ENCODE data around the gene AMOTL1.
A peak's percentile ranks its signal among the peaks of the same experiment; 100 is the strongest.

AMOTL1 gene

DNA sequence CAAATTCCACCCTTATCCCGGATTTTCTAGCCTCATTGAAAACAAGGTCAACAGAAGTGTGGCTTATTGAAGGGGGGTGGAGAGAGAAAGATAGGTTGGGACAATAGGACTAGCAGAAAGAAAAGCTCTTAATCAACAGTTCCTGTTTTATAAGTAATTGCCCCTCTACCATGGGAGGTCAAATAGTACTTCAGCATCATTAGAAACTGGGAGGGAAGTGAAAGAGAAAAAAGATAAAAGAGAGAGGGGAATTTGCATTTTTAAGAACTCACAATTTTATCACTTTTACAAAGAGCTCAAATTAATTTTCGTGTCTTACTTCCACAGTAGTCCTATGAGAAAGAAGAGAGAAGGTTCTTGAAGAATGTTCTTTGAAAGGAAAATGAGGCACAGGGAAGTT lies 89.2 kb downstream of the AMOTL1 start:
- DNase-seq (ENCODE audit: low read depth), result no peak

DNA sequence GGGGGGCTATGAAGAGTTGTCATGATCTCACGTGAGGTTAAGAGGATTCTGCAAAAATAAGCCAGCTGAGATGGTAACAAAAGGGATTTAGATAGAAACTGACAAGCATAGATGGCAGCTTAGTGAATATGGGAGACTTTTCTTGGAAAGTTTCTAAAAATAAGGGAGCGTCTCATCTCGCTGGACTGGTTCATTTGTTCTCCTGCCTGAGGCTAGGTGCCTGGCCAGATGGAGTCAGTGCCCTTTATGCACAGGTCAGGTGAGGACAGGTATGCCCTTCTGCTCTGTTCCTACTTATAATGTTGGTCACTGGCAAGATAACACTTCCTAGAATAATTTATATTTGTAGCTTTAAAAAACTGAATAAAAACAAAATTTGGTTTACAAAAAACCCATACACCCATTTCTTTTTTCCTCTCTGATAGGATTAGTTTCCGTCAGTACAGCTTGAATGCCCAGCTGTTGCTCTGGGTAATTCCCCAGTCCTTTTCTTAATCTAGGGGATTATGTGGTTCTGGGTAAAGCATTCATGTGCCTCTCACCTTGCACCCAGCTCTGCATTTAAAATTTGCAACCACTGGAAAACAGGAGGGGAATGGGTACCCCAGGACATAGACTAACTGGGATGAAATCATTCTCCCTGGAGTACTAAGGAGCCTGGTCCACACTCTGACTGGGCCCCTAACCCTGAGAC lies 90.0 kb downstream of the AMOTL1 start:
- no peak for DNase-seq (ENCODE audit: low read depth)

GRCh38 chr11:94860333-94860732 lies 92.2 kb downstream of the AMOTL1 start:
- no peak for DNase-seq (ENCODE audit: low read depth)

DNA sequence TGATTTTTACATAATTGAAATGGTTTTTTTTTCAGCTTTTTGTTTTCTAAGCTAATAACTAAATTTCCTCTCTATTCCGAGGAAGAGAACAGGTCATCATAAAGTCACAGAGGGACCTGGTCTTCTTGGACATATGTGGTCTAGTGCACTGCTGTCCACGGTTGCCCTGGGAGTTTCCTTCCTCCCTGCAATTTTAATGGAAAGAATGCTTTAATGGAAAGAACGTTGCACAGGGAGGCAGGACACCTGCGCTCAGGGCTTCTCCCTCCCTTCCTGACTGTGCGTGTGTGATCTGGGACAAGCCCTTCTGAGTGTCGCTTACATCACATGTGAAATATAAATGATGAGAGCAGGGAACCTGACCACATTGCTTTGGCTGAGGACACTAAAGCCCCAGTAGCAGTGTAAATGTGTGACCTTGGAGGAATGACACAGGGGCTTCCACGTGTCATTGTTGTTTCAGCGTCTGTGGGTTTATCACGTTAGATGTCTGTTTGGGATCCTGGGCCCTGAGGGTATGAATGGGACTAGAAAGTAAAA lies 93.2 kb downstream of the AMOTL1 start:
- no peak for DNase-seq (ENCODE audit: low read depth)

DNA sequence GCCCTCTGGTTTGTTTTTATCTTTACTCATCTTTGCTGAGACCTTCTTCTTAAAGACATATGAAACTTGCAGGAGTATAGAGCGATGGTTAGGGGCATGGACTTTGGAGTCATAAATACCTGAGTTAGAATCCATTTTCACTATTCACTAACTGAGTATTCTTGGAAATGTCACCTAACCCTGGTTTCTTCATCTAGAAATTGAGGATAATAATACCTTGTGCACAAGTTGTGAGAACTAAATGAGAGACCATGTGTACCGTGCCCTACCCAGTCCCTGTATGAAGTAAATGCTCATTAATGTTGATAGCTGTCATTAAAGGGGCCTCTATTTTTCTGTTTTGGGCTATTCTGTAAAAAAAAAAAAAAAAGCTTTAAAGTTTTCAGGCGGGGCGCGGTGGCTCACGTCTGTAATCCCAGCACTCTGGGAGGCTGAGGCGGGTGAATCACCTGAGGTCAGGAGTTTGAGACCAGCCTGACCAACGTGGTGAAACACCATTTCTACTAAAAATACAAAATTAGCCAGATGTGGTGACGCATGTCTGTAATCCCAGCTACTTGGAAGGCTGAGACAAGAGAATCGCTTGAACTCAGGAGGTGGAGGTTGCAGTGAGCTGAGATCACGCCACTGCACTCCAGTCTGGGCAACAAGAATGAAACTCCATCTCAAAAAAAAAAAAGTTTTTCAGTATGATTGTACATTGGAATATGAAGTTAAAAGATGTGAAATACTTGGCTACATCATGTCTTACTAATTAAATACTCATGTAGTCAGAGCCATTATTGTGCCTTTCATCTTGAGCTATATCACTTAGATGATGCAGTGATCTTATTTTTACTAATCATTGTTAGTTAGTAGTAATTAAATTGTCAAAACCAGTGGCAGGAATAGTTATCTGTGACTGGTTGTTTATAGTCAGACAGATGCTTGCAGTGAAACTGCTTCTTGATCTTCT lies 95.0 kb downstream of the AMOTL1 start:
- DNase-seq (ENCODE audit: low read depth), result no peak

DNA sequence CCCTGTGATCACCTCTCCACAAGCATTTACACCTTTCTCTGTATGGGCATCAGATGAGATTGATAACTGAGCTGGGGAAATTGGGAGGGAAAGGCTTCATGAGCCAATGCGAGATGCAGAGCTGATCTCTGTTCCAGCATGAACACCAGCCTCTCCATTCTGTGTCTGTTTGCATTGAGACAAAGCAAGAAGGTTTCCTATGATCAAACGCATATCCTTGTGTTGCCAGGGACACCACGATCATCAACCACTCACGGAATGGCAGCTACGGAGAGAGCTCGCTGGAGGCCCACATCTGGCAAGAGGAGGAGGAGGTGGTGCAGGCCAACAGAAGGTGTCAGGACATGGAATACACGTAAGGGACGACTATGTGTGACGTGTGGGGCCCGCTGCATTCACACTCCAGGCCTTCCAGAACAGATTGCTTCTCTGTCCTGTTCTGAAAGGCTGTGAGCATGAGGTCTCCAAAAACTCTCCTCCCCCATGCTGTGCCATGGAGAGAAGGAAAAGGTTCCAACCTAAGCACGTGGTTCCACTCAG lies 96.4 kb downstream of the AMOTL1 start:
- DNase-seq (ENCODE audit: low read depth), result no peak

GRCh38 chr11:94866231-94866822 lies 98.2 kb downstream of the AMOTL1 start:
- DNase-seq (ENCODE audit: low read depth), result no peak

DNA sequence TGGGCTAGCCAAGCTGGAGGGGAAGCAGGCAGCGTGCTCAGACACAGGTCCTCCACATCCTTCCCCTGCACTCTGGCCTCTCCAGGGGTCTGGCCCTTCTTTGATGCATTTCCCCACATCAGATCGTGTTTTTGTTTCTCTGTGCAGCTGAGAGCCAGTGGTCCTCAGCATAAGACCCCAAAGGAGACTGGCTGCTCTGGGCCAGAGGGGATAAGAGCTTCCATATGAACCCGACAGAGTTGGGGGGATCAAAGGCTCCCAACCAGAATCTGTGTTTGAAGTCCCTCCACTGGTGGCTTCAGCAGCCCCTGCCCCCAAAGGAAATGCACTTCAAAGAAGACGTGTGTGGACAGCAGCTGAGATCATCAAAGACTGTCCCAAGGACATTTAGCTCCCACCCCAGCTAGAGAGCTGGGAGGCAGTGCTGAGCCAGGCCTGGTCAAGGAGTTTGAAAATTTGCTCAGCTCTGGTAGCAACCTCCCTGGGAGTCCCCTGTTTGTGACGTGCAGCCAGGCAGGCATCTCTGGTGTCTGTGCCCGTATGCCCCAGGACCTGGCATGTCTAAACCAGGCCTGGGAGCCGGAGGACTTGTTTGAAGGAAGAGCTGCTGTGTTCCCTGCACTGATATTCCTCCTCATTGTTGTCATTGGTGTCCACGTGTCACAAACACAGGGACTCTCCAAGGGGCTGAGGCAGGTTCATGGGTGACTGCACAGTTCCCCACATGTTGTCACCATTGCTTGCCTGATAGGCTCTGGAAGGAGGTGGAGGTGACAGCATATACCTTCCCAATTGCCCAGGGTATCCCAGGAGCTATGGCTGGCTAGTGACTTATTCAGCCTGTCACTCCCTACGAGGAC lies 99.0 kb downstream of the AMOTL1 start:
- no peak for DNase-seq (ENCODE audit: low read depth)

DNA sequence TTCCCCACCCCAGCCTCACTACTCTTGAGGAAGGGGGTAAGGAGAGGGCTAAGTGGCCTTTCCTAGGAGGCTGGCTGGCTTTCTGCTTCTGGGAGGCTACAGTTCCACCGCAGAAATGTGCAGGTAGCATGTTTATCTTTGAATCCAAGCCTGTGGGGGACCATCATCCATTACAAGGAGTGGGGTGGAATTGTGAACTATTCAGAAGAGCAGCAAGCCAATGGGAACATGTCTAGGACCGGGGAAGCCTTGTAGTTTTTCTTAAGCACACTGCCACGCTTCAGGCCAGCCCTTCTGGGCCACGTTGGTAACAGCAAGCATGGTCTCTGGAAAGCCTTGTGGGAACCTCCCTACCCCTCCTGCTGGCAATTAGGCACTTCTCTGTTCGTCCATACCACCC lies 100.3 kb downstream of the AMOTL1 start:
- no peak for DNase-seq (ENCODE audit: low read depth)

GRCh38 chr11:94869186-94869585 lies 101.0 kb downstream of the AMOTL1 start:
- DNase-seq (ENCODE audit: low read depth), result no peak

DNA sequence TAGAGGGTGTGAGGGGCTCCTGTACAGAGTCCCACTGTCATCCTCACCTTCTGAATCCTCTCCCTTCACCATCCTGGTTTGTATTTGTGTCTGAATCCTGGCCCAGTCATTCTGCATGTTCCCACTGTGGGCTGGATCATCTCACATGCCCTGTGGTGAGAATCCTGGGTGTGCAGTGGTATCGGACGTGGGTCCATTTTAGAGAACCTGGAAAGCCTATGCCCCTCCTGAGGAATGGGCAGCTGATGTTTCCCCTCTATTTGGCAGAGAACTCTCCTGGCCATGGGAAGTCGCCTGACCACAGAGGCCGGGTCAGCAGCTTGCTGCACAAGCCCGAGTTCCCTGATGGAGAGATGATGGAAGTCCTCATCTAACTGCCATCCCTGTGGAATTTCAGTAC lies 102.3 kb downstream of the AMOTL1 start:
- DNase-seq (ENCODE audit: low read depth), result no peak

- DNase-seq (ENCODE audit: low read depth), result no peak
These were observed 103.5 kb downstream of the AMOTL1 start for GRCh38 chr11:94871491-94872185.

DNA sequence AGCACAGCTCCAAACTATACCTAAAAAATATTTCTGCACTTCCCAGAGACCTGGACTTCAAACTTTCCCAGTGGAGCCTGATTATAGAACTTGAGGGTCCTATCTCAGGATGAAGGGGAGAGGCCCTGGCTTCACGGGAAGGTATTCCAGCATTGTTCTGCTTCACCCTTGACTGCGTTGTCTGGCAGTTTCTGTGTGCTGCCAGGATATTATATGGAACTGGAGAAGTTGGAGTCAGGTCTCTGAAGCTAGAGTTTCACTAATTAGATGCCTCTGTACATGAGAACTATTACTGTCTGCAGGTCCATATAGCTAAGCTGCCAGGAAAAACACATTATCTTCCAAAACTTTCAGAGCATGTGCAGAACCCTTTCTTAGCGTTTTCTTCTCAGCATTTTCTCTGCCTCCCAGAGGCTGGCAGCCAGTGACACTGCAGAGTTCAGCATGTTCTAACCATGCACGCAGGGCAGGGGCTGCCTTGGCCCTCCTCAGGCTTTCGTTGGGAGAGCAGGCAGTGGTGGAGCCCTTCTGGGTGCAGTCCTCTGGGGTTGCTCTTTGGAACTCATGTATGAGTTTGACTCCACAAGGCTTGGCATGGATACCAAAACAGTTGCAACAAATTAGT lies 105.9 kb downstream of the AMOTL1 start:
- no peak for DNase-seq (ENCODE audit: low read depth)

- no peak for DNase-seq (ENCODE audit: low read depth)
These were observed 108.1 kb downstream of the AMOTL1 start for GRCh38 chr11:94876222-94876621.

GRCh38 chr11:94876645-94877442 lies 108.7 kb downstream of the AMOTL1 start:
- peak; percentile 26 for DNase-seq (ENCODE audit: low read depth)

DNA sequence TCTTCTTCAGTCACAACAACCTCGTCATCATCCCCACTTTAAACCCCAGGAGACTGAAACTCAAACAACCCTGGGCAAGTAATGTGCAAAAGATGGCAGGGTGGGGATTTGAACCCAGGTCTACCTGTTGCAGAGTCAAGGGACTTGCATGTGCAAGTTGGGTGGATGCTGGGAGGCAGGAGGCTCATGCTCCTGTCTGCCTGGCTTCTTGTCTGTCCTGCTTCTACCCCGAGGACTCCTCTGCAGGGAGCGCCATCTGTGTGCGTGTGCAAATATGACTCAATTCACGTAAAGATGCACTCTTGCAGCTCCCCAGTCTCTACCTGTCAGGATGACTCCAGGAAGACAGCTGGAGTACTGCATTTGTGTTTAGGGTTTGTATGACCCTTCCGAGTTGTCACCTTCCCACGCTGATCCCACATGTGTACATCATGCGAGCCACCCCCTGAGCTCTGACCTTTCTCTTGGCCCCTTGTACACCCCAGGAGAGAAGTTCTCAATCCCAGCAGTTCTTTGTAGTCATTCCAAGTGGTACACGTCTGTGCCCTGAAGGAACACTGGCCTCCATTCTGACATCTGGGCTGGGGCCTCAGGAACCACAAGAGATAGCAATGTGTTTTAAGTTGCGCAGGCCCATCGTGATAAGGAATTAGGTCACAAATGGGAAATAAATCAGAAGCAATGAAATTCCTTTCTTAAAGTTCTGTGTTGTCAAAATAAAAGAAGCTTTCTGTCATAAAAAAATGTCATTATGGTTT lies 109.5 kb downstream of the AMOTL1 start:
- no peak for DNase-seq (ENCODE audit: low read depth)

GRCh38 chr11:94879006-94879405 lies 110.8 kb downstream of the AMOTL1 start:
- DNase-seq (ENCODE audit: low read depth), result no peak

- no peak for DNase-seq (ENCODE audit: low read depth)
These were observed 112.1 kb downstream of the AMOTL1 start for GRCh38 chr11:94880216-94880615.

GRCh38 chr11:94882931-94883330 lies 114.8 kb downstream of the AMOTL1 start:
- no peak for DNase-seq (ENCODE audit: low read depth)
